PC-3 (cell line): ENCODE measurements around the gene HBB. TPM values are rescaled to one million over a fixed set of nuclear protein-coding genes. Genes with fewer than 3 reads are reported as not detected.

Experiments
- ATAC-seq: fragments of 200-7000 bp; cut with Tn5 transposase; 2 replicates; pipeline ENCODE4 v1.9.1; 2020; ENCODE audit warnings: mild to moderate bottlenecking, moderate library complexity
- BruUV-seq: library from RNA; stranded (reverse); fragments of 400-500 nt; replicated peaks from 2 replicates; lab custom pipeline; 2021; lab: Mats Ljungman, UMichigan
- CTCF ChIA-PET: fragments of 300-600 bp; sonication (Branson Sonifier 250); formaldehyde crosslinking; loops from one replicate; lab custom pipeline; 2022; ENCODE audit warnings: antibody characterized with exemption; lab: Charles Lee
- POLR2A ChIA-PET: fragments of 300-600 bp; sonication (Branson Sonifier 250); formaldehyde crosslinking; loops from one replicate; lab custom pipeline; 2022; ENCODE audit warnings: antibody characterized with exemption; ENCODE audit not compliant: unreplicated experiment; lab: Charles Lee
- DNase-seq: peaks from one replicate; pipeline ENCODE4 v3.0.0-alpha.2; 2015
- H2AFZ ChIP-seq: fragments of 300-600 bp; sonication (generic); 2 replicates; pipeline ENCODE4 v1.6.0; 2016; ENCODE audit warnings: antibody characterized with exemption, low read length
- H3F3A ChIP-seq: fragments of 300-600 bp; sonication (generic); one replicate; pipeline ENCODE4 v1.6.0; 2017; ENCODE audit warnings: antibody characterized with exemption, low read length, control low read depth, mild to moderate bottlenecking; ENCODE audit not compliant: unreplicated experiment
- H3K27ac ChIP-seq: fragments of 300-600 bp; sonication (generic); 2 replicates; pipeline ENCODE4 v1.5.1; 2016; ENCODE audit warnings: mild to moderate bottlenecking, low read length
- H3K27me3 ChIP-seq: fragments of 300-600 bp; sonication (generic); 2 replicates; pipeline ENCODE4 v1.6.1; 2016; ENCODE audit warnings: low read length, mixed read lengths
- H3K36me3 ChIP-seq: fragments of 300-600 bp; sonication (generic); 2 replicates; pipeline ENCODE4 v1.6.1; 2016; ENCODE audit warnings: low read depth, mixed run types, low read length, mixed read lengths
- H3K4me1 ChIP-seq: fragments of 300-600 bp; sonication (generic); 2 replicates; pipeline ENCODE4 v1.5.1; 2016; ENCODE audit warnings: low read length; ENCODE audit not compliant: insufficient read depth
- H3K4me2 ChIP-seq: fragments of 300-600 bp; sonication (generic); 2 replicates; pipeline ENCODE4 v1.6.0; 2016; ENCODE audit warnings: low read length
- H3K4me3 ChIP-seq: fragments of 300-600 bp; sonication (generic); 2 replicates; pipeline ENCODE4 v1.5.1; 2016; ENCODE audit warnings: mild to moderate bottlenecking, low read length, mixed read lengths
- H3K79me2 ChIP-seq: fragments of 300-600 bp; sonication (generic); 2 replicates; pipeline ENCODE4 v1.6.1; 2017; ENCODE audit warnings: low read length, mixed read lengths
- H3K9ac ChIP-seq: fragments of 300-600 bp; sonication (generic); 2 replicates; pipeline ENCODE4 v1.6.0; 2016; ENCODE audit warnings: mild to moderate bottlenecking, low read length
- H3K9me2 ChIP-seq: fragments of 300-600 bp; sonication (generic); replicated peaks from 2 replicates; pipeline ENCODE4 v1.6.1; 2016; ENCODE audit warnings: mixed run types, low read length, mixed read lengths
- H3K9me3 ChIP-seq: fragments of 300-600 bp; sonication (generic); 2 replicates; pipeline ENCODE4 v1.6.1; 2016; ENCODE audit warnings: low read length, mixed read lengths
- H4K20me1 ChIP-seq: fragments of 300-600 bp; sonication (generic); 2 replicates; pipeline ENCODE4 v1.6.1; 2016; ENCODE audit warnings: low read length, mixed read lengths
- CTCF ChIP-seq: fragments of 300-600 bp; sonication (generic); conservative IDR thresholded peaks from 2 replicates; pipeline ENCODE4 v1.5.1; 2017; ENCODE audit warnings: antibody characterized with exemption, low read depth, mild to moderate bottlenecking, low read length
- EZH2 ChIP-seq: fragments of 300-600 bp; sonication (generic); IDR thresholded peaks from one replicate; pipeline ENCODE4 v1.6.1; 2017; ENCODE audit warnings: antibody characterized with exemption, mild to moderate bottlenecking, low read length; ENCODE audit not compliant: unreplicated experiment
- EZH2phosphoT487 ChIP-seq: fragments of 300-600 bp; sonication (generic); IDR thresholded peaks from 2 replicates; pipeline ENCODE4 v1.6.1; 2018; ENCODE audit warnings: mild to moderate bottlenecking, antibody characterized with exemption, low read length, borderline replicate concordance
- intact Hi-C: fragments of 100-400 bp; cut with micrococcal nuclease; formaldehyde crosslinking; loops from 2 replicates; pipeline ENCODE4 v1.9.0; 2023
- total RNA-seq: library from RNA; depleted of rRNA; stranded (reverse); fragments of >200 nt; gene quantifications from 2 replicates; pipeline ENCODE4 v1.2.3, GENCODE V29; 2014; rRNA removed

Gene HBB
- total RNA-seq, 1 experiment from 2014 or later, result not detected

GRCh38 chr11:5188201-5188600 is 38.7 kb downstream of the HBB start:
- Histone ChIP-seq H3K4me1 (no peaks in the 10 kb centered on the region), H3F3A (no peaks in the 10 kb centered on the region), H3K4me2 (no peak overlapping the region), H3K4me3 (no peak overlapping the region), H4K20me1 (no peaks in the 10 kb centered on the region), H3K9me2 (no peaks in the 10 kb centered on the region), H3K79me2 (no peaks in the 10 kb centered on the region), H3K9me3 (no peaks in the 10 kb centered on the region), H3K27ac (no peak overlapping the region), H2AFZ (no peak overlapping the region), H3K9ac (no peak overlapping the region), H3K27me3 (no peaks in the 10 kb centered on the region), H3K36me3 (no peaks in the 10 kb centered on the region)
- no TSS peak for BruUV-seq
- intact Hi-C loops, result no loop called here
- DNase-seq (no peak), ATAC-seq (no peak)
- ChIA-PET CTCF (no interaction called here), POLR2A (no interaction called here)
- TF ChIP-seq EZH2phosphoT487 (no peak), EZH2 (no peak), CTCF (no peak)

GRCh38 chr11:5178046-5178837 is 48.6 kb downstream of the HBB start:
- Histone ChIP-seq H3K27me3 (no peaks in the 10 kb centered on the region), H2AFZ (no peak overlapping the region), H3K27ac (no peak overlapping the region), H3K36me3 (no peaks in the 10 kb centered on the region), H3K9ac (no peak overlapping the region), H3K79me2 (no peaks in the 10 kb centered on the region), H3K9me2 (no peaks in the 10 kb centered on the region), H3K4me3 (no peak overlapping the region), H3K4me1 (no peaks in the 10 kb centered on the region), H3F3A (no peaks in the 10 kb centered on the region), H4K20me1 (no peaks in the 10 kb centered on the region), H3K4me2 (no peak overlapping the region), H3K9me3 (no peaks in the 10 kb centered on the region)
- ChIA-PET POLR2A (no interaction called here), CTCF (no interaction called here)
- ATAC-seq (no peak), DNase-seq (no peak)
- no TSS peak for BruUV-seq
- intact Hi-C loops, result no loop called here
- TF ChIP-seq EZH2 (no peak), CTCF (no peak), EZH2phosphoT487 (no peak)

Other genes with a start within 250 kb of the HBB start
- not detected in 2 replicates for gene OR51L1, start 232.2 kb downstream of the HBB start, total RNA-seq
- not detected in 2 replicates for gene OR52J3, start 180.5 kb downstream of the HBB start, total RNA-seq
- not detected in 2 replicates for gene OR52E2, start 167.4 kb downstream of the HBB start, total RNA-seq
- not detected in 2 replicates for gene OR52E1, start 157.5 kb downstream of the HBB start, total RNA-seq
- gene OR52A5, start 88.7 kb downstream of the HBB start, total RNA-seq, result not detected in 2 replicates
- not detected in 2 replicates for gene OR52A1, start 72.3 kb downstream of the HBB start, total RNA-seq
- not detected in 2 replicates for gene OR51V1, start 26.4 kb downstream of the HBB start, total RNA-seq
- gene HBD, start 7.4 kb upstream of the HBB start, total RNA-seq, result not detected in 2 replicates
- gene HBG1, start 22.8 kb upstream of the HBB start, total RNA-seq, result not detected in 2 replicates
- gene HBG2, start 27.7 kb upstream of the HBB start, total RNA-seq, result not detected in 2 replicates
- 0.35 and 0.62 TPM in 2 replicates for gene HBE1, start 42.9 kb upstream of the HBB start, total RNA-seq
- 0.11 TPM in 1 of 2 replicates, not detected in the other for gene OR51B4, start 74.9 kb upstream of the HBB start, total RNA-seq
- 0.11 TPM in 1 of 2 replicates, not detected in the other for gene OR51B2, start 97.2 kb upstream of the HBB start, total RNA-seq
- 0.63 and 1.7 TPM in 2 replicates for gene OR51B5, start 116.5 kb upstream of the HBB start, total RNA-seq
- gene OR51B6, start 124.4 kb upstream of the HBB start, total RNA-seq, result not detected in 2 replicates
- gene OR51M1, start 156.7 kb upstream of the HBB start, total RNA-seq, result not detected in 2 replicates
- not detected in 2 replicates for gene OR51Q1, start 195.0 kb upstream of the HBB start, total RNA-seq
- gene OR51I1, start 214.4 kb upstream of the HBB start, total RNA-seq, result not detected in 2 replicates
- not detected in 2 replicates for gene OR51I2, start 222.3 kb upstream of the HBB start, total RNA-seq